MV-4-11 (cell line): ENCODE results near the gene ARHGAP24.
"Not testable (repeated sequence)": the region's sequence is repeated elsewhere in the genome, so short reads cannot be mapped to it uniquely, and the experiment has no call there.

ENCODE experiments used
- DNase-seq: peaks from one replicate; lab custom pipeline; 2025; lab: John Stamatoyannopoulos, UW

The ARHGAP24 gene

GRCh38 chr4:86015412-86016350 lies 540.7 kb downstream of the ARHGAP24 start:
- DNase-seq: no peak

DNA sequence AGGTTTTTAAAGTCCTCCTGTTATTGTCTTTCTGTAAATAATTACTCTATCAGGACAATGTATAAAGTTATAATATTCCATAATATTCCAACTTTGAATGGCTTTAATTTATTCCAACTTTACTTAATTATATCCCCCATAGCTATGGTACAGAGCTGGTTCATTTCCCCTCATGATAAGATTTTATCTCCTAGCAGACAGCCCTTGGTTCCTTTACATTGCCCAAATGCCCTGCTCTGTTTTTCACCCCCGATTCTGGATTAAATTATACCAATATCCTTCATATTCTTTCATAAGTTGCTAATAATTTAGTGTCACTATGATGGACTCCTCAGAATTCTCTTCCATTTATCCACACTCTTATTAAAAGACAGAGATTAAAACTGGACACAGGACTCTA lies 544.4 kb downstream of the ARHGAP24 start:
- DNase-seq: no peak

DNA sequence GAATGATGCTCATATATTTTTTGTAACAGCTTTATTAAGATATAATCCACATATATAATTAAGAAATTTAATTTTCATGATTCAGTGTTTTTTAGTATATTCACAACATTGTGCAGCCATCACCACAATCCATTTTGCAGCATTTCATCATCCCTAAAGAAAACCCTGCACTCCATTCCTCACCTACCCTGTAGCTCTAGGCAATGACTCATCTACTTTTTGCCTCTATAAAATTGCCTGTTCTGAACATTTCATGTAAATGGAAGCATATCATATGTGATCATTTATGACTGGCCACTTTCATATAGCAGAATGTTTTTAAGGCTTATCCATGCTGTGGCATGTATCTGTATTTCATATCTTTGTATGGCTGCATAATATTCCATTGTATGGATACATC lies 545.0 kb downstream of the ARHGAP24 start:
- no peak for DNase-seq

DNA sequence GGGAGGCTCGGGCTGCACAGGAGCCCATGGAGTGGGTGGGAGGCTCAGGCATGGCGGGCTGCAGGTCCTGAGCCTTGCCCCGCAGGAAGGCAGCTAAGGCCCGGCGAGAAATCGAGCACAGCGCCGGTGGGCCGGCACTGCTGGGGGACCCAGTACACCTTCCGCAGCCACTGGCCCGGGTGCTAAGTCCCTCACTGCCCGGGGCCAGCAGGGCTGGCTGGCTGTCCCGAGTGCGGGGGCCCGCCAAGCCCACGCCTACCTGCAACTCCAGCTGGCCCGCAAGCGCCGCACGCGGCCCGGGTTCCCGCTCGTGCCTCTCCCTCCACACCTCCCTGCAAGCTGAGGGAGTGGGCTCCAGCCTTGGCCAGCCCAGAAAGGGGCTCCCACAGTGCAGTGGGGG lies 546.7 kb downstream of the ARHGAP24 start:
- DNase-seq: not testable (repeated sequence)

DNA sequence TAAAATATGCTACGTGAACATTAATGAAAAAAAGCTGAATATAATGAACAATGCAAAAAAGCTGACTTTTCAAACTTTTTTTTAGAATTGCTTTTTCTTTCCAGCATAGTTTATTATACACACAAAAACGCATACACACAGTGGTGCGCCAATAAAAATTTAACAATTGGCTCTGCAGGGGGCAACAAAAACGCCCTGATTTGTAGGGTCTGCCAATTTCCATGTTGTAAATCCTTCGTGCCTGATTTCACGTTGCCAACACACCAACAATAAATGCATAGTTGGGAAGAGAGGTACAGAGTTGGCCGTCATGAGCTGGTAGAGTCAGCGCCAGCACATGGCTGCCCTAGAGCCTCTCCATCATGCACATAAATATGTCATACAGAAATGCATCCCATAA lies 551.8 kb downstream of the ARHGAP24 start:
- no peak for DNase-seq

DNA sequence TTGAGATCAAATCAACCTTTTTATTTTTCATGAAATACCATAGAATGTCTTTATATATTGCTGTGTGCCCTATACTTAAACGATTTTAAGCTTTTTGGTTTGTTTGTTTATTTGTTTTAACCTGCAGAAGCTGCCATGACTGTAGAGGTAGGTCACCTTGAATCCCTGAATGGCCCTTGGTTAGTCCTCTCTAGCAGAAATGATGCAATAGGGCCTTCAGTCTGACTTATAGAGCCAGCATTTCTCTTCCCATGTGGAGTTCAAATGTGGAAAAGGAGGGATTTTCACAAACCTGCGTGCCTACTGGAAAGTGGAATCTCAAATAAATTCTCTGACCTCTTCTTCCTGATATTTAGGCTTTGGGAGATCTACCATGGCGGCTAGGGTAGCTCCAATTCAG lies 557.0 kb downstream of the ARHGAP24 start:
- DNase-seq: no peak

DNA sequence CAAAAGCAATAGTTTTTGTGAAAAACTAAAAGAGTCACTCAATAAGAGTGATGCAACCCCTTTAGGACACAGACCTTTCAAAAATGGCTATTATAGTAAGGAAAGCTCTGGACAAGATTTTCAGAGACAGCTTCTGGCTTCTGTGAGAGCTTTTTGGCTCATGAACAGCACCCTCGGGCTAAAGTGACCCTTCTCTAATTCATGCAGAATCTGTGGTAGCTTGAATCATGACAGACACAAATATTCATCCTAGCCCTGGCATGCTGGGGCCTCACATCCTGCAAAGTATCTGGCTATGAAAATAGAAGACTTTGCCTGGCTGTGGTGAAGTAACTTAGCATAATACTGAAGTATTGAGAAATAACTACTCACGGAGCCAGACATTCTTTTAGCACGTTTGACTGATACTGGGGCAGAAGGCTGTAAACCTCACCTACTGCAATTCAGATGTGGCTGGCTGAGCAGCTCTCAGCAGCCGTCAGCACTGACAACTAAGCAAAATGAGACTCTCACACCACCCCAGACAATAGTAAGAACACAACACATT lies 557.6 kb downstream of the ARHGAP24 start:
- peak; percentile 16 for DNase-seq

DNA sequence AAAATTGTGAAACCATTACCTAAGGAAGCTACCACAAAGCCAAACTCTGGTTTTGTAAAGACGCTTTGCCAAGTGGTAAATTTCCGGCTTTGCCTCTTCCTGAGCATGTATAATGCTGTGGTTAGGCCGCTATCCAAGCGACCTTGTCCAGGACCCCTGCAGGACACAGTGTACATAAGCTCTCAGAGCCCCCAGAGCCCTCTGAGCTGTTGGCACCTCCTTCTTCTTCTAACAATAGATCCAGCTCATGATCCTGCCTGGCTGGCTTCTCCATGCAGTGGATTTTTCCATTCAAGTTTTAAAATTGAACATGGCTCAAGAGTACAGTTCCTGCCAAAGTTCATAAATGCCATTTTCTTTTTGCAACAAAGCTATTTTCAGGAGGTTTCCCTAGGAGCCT lies 558.2 kb downstream of the ARHGAP24 start:
- DNase-seq: peak; percentile 5

DNA sequence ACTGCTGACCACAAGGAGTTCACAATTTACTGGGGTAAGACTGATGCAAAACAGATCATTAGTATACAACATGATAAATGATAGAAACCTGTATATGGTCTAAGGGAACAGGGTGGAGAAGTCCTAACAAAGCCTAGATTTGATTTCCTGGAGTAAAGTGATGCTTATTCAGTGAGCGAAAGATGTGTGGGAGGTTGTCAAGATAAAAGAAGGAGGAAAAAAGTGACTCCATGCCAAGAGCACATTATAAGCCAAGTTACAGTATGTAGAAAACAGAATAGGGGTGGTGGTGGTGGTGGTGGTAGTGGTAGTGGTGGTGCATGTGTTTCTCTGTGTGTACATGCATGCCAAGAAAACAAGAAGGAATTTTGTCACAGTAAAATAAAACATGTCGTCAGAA lies 559.7 kb downstream of the ARHGAP24 start:
- no peak for DNase-seq

DNA sequence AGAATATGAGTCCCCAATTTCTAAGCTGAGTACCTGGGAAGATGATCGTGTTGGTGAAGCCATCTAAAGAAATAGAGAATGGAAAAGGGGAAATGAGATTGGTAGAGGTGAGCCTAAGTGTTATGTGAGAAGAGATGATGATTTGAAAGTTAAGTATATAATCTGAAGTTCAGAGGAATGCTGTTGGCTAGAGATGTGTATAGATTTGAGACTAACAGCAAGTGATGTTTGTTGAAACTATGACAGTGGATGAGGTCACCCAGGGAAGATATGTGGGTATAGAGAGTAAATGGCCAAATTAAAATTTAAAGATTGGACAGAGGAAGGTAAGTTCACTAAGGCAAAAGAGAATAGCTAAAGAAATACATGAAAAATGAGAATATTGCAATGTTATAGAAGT lies 560.7 kb downstream of the ARHGAP24 start:
- no peak for DNase-seq

GRCh38 chr4:86036736-86037135 lies 561.8 kb downstream of the ARHGAP24 start:
- no peak for DNase-seq

GRCh38 chr4:86038037-86038436 lies 563.1 kb downstream of the ARHGAP24 start:
- DNase-seq: no peak

DNA sequence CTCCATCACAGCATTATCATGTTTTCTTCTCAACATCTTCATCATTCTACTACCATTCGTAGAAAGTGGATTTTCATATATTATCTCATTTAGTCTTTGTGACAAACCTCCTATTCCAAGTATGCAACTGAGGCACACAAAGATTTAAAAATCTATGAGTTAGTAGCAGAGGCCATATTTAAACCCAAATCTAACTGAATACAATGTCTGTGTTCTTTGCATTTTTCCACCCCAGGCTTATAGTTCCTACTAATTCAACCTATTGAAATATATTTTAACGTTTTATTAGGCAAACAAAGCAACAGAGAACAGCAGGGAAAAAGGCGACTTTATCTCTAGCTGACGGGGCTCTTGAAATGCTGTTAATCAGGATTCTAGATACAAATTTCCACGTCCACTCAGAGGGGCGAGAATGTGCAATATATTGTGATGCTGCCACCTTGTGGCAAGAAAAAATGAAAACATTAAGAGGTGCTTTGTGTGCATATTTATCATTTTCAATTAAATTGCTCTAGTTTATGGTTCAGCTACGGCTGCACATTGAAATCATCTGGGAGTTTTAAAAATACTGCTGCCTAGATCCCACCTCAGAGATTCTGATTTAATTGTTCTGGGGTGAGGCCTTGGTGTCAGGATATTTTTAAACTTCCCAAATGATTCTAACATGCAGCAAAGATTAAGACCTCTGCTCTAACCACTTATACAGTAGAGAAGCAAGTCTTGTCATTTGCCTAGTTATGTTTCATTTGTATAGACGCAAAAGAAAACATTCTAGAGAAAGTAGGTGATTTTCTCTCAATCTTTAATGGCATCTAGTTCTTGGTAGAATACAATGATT lies 569.0 kb downstream of the ARHGAP24 start:
- DNase-seq: no peak

DNA sequence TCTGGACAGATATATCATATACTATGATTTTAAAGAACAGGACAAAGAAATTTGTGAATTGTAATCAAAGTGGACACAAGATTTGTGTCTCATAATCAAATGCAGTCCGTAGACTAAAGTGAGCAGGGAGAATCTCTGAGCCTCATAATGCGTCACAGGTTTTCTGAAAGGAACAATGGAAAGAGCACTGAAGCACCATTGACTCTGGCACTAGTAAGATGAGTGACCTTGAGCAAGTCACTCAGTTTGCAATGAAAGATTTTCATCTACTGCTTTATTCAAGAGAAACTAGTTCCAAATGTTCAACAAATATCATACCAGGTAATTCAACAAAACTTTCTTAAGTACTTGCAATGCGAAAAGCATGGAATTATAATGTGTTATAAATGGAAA lies 569.6 kb downstream of the ARHGAP24 start:
- DNase-seq: no peak

DNA sequence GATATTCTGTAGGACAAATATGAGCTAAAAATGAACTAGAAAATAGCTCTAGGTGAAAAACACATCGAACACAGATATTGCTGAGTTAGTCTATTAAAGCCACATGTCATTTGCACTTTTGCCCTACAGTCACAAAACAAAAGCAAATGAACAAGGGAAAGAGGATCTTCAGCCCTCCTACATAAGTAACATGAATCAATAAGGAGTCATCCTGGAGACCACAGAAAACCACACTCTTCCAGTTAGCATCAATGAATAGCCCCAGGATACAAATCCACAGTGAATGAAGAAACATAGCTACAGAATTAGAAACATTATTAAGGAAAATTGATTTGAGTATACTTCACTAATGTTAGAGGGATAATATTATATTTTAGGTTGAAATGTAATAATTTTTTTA lies 573.5 kb downstream of the ARHGAP24 start:
- no peak for DNase-seq

DNA sequence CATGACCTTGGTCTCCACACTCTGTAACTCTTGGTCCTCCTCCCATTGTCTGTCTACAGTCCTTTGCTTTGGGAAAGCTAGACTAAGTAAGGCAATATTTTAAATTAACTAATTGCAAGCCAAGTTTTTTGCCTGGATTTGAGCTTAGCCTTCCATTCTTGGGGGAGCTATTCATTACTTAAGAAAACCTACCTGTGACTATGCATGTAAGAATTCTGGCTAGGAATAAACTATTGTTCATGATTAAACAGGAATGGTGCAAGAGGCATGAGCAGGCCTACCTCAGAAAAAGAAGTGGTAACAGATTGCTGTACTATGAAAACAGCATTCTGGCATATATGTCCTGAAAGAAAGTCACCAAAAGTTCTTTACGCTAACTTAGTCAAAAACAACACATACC lies 575.5 kb downstream of the ARHGAP24 start:
- no peak for DNase-seq
